HEK293 (cell line): ENCODE results near the gene WASL.

ENCODE experiments used
- BCL11A ChIP-seq: fragments of 450-650 bp; formaldehyde crosslinking; IDR thresholded peaks from 2 replicates; pipeline ENCODE4 v1.5.1; 2016; ENCODE audit warnings: low read depth, missing biosample characterization, missing genetic modification characterization
- BCL11B ChIP-seq: fragments of 450-650 bp; formaldehyde crosslinking; IDR thresholded peaks from 2 replicates; pipeline ENCODE4 v1.5.1; 2016; ENCODE audit warnings: low read depth, missing biosample characterization, missing genetic modification characterization
- KLF10 ChIP-seq: fragments of 450-650 bp; IDR thresholded peaks from 2 replicates; pipeline ENCODE4 v1.5.1; 2018; ENCODE audit warnings: missing biosample characterization, mild to moderate bottlenecking, missing genetic modification characterization
- KLF16 ChIP-seq: fragments of 450-650 bp; formaldehyde crosslinking; IDR thresholded peaks from 2 replicates; pipeline ENCODE4 v1.5.1; 2017; ENCODE audit warnings: missing biosample characterization, missing genetic modification characterization
- MYNN ChIP-seq: fragments of 450-650 bp; formaldehyde crosslinking; IDR thresholded peaks from 2 replicates; pipeline ENCODE4 v1.5.1; 2016; ENCODE audit warnings: missing biosample characterization, missing genetic modification characterization, borderline replicate concordance
- OVOL3 ChIP-seq: fragments of 450-650 bp; formaldehyde crosslinking; IDR thresholded peaks from 2 replicates; pipeline ENCODE4 v1.5.1; 2016; ENCODE audit warnings: missing biosample characterization, missing genetic modification characterization
- PATZ1 ChIP-seq: fragments of 450-650 bp; formaldehyde crosslinking; IDR thresholded peaks from 2 replicates; pipeline ENCODE4 v1.5.1; 2016; ENCODE audit warnings: missing biosample characterization, missing genetic modification characterization
- PRDM1 ChIP-seq: fragments of 450-650 bp; formaldehyde crosslinking; IDR thresholded peaks from 2 replicates; pipeline ENCODE4; 2016; ENCODE audit warnings: missing biosample characterization, missing genetic modification characterization
- PRDM6 ChIP-seq: fragments of 450-650 bp; formaldehyde crosslinking; IDR thresholded peaks from 2 replicates; pipeline ENCODE4 v1.5.1; 2017; ENCODE audit warnings: missing biosample characterization, missing genetic modification characterization
- SP2 ChIP-seq: fragments of 450-650 bp; formaldehyde crosslinking; IDR thresholded peaks from 2 replicates; pipeline ENCODE4 v1.5.1; 2016; ENCODE audit warnings: missing biosample characterization, missing genetic modification characterization
- TCF7L2 ChIP-seq: IDR thresholded peaks from 2 replicates; pipeline ENCODE4 v1.6.1; 2011; ENCODE audit warnings: low read depth, mild to moderate bottlenecking, inconsistent platforms, low read length, moderate library complexity, borderline replicate concordance
- WT1 ChIP-seq: fragments of 450-650 bp; formaldehyde crosslinking; IDR thresholded peaks from 2 replicates; pipeline ENCODE4 v1.5.1; 2016; ENCODE audit warnings: missing biosample characterization, missing genetic modification characterization
- ZBTB17 ChIP-seq: fragments of 450-650 bp; formaldehyde crosslinking; IDR thresholded peaks from 2 replicates; pipeline ENCODE4 v1.5.1; 2016; ENCODE audit warnings: missing biosample characterization, missing genetic modification characterization
- ZBTB21 ChIP-seq: fragments of 450-650 bp; formaldehyde crosslinking; IDR thresholded peaks from 2 replicates; pipeline ENCODE4 v1.5.1; 2017; ENCODE audit warnings: missing biosample characterization, missing genetic modification characterization
- ZBTB26 ChIP-seq: fragments of 450-650 bp; formaldehyde crosslinking; optimal IDR thresholded peaks from 2 replicates; pipeline ENCODE3; 2016; ENCODE audit warnings: missing biosample characterization, mild to moderate bottlenecking, missing genetic modification characterization
- ZBTB48 ChIP-seq: fragments of 450-650 bp; formaldehyde crosslinking; IDR thresholded peaks from 2 replicates; pipeline ENCODE4 v1.5.1; 2016; ENCODE audit warnings: missing biosample characterization, missing genetic modification characterization
- ZBTB8A ChIP-seq: fragments of 450-650 bp; formaldehyde crosslinking; IDR thresholded peaks from 2 replicates; pipeline ENCODE4 v1.5.1; 2016; ENCODE audit warnings: missing biosample characterization, missing genetic modification characterization
- ZFHX2 ChIP-seq: fragments of 450-650 bp; formaldehyde crosslinking; conservative IDR thresholded peaks from 2 replicates; pipeline ENCODE4 v1.5.1; 2016; ENCODE audit warnings: missing biosample characterization, missing genetic modification characterization
- ZFP69B ChIP-seq: fragments of 450-650 bp; formaldehyde crosslinking; IDR thresholded peaks from 2 replicates; pipeline ENCODE4 v1.5.1; 2016; ENCODE audit warnings: missing biosample characterization, missing genetic modification characterization
- ZNF112 ChIP-seq: fragments of 450-650 bp; formaldehyde crosslinking; IDR thresholded peaks from 2 replicates; pipeline ENCODE4 v1.5.0; 2017; ENCODE audit warnings: missing biosample characterization, missing genetic modification characterization
- ZNF146 ChIP-seq: fragments of 450-650 bp; formaldehyde crosslinking; IDR thresholded peaks from 2 replicates; pipeline ENCODE4 v1.5.1; 2016; ENCODE audit warnings: missing biosample characterization, missing genetic modification characterization
- ZNF155 ChIP-seq: fragments of 450-650 bp; formaldehyde crosslinking; IDR thresholded peaks from 2 replicates; pipeline ENCODE4 v1.5.1; 2016; ENCODE audit warnings: missing biosample characterization, missing genetic modification characterization
- ZNF19 ChIP-seq: fragments of 450-650 bp; formaldehyde crosslinking; IDR thresholded peaks from 2 replicates; pipeline ENCODE4; 2016; ENCODE audit warnings: missing biosample characterization, missing genetic modification characterization, low read depth
- ZNF2 ChIP-seq: fragments of 450-650 bp; formaldehyde crosslinking; IDR thresholded peaks from 2 replicates; pipeline ENCODE4 v1.5.1; 2016; ENCODE audit warnings: missing biosample characterization, missing genetic modification characterization
- ZNF239 ChIP-seq: fragments of 450-650 bp; formaldehyde crosslinking; IDR thresholded peaks from 2 replicates; pipeline ENCODE4 v1.5.1; 2016; ENCODE audit warnings: missing biosample characterization, missing genetic modification characterization
- ZNF280D ChIP-seq: fragments of 450-650 bp; formaldehyde crosslinking; IDR thresholded peaks from 2 replicates; pipeline ENCODE4 v1.5.1; 2016; ENCODE audit warnings: missing biosample characterization, missing genetic modification characterization
- ZNF335 ChIP-seq: fragments of 450-650 bp; formaldehyde crosslinking; conservative IDR thresholded peaks from 2 replicates; pipeline ENCODE4 v1.5.1; 2016; ENCODE audit warnings: missing biosample characterization, missing genetic modification characterization
- ZNF341 ChIP-seq: fragments of 450-650 bp; formaldehyde crosslinking; IDR thresholded peaks from 2 replicates; pipeline ENCODE4; 2016; ENCODE audit warnings: low read depth, missing biosample characterization, missing genetic modification characterization
- ZNF37A ChIP-seq: fragments of 450-650 bp; IDR thresholded peaks from 2 replicates; pipeline ENCODE4 v1.5.1; 2018; ENCODE audit warnings: missing biosample characterization, missing genetic modification characterization
- ZNF501 ChIP-seq: fragments of 450-650 bp; formaldehyde crosslinking; IDR thresholded peaks from 2 replicates; pipeline ENCODE4 v1.5.1; 2016; ENCODE audit warnings: missing biosample characterization, missing genetic modification characterization
- ZNF561 ChIP-seq: fragments of 450-650 bp; IDR thresholded peaks from 2 replicates; pipeline ENCODE4 v1.5.1; 2018; ENCODE audit warnings: missing biosample characterization, missing genetic modification characterization, borderline replicate concordance
- ZNF658 ChIP-seq: fragments of 450-650 bp; formaldehyde crosslinking; IDR thresholded peaks from 2 replicates; pipeline ENCODE4; 2016; ENCODE audit warnings: missing biosample characterization, missing genetic modification characterization
- ZNF76 ChIP-seq: fragments of 450-650 bp; formaldehyde crosslinking; IDR thresholded peaks from 2 replicates; pipeline ENCODE4; 2016; ENCODE audit warnings: low read depth, missing biosample characterization, missing genetic modification characterization, borderline replicate concordance
- ZSCAN18 ChIP-seq: fragments of 450-650 bp; formaldehyde crosslinking; IDR thresholded peaks from 2 replicates; pipeline ENCODE4 v1.5.1; 2016; ENCODE audit warnings: missing biosample characterization, missing genetic modification characterization

WASL gene

GRCh38 chr7:123747620-123748141, 1.1 kb downstream of the WASL start (continued):
- no peak for TF ChIP-seq ZNF280D (tag by site-specific recombination)
- no peak for TF ChIP-seq ZBTB21 (tag by site-specific recombination)
- TF ChIP-seq ZNF335 (tag by site-specific recombination) = no peak
- TF ChIP-seq ZBTB17 (tag by site-specific recombination) = peak; percentile 66
- TF ChIP-seq PATZ1 (tag by site-specific recombination) = peak; percentile 68
- TF ChIP-seq ZNF658 (tag by site-specific recombination) = no peak
- TF ChIP-seq ZNF561 (tag by site-specific recombination) = no peak
- TF ChIP-seq ZNF37A (tag by site-specific recombination) = no peak
- TF ChIP-seq PRDM1 (tag by site-specific recombination) = 0 out of 2 replicates have a peak, but pooled peaks have one; percentile 4
- TF ChIP-seq ZFP69B (tag by site-specific recombination) = no peak
- TF ChIP-seq OVOL3 (tag by site-specific recombination) = no peak
- peak; percentile 44 for TF ChIP-seq ZNF341 (tag by site-specific recombination)
- TF ChIP-seq ZSCAN18 = no peak
- no peak for TF ChIP-seq BCL11B (tag by site-specific recombination)
- TF ChIP-seq KLF16 (tag by site-specific recombination) = no peak
- TF ChIP-seq ZNF239 = no peak
- peak; percentile 65 for TF ChIP-seq ZNF2 (tag by site-specific recombination)
- no peak for TF ChIP-seq PRDM6
- no peak for TF ChIP-seq KLF10 (tag by site-specific recombination)
- TF ChIP-seq BCL11A (tag by site-specific recombination) = no peak
- no peak for TF ChIP-seq ZNF112 (tag by site-specific recombination)
- TF ChIP-seq MYNN (tag by site-specific recombination) = no peak
- no peak for TF ChIP-seq ZBTB48 (tag by site-specific recombination)
- TF ChIP-seq ZNF146 (tag by site-specific recombination) = no peak
- TF ChIP-seq ZNF19 = no peak
- no peak for TF ChIP-seq WT1 (tag by site-specific recombination)
- peak; percentile 20; the same call in 1 of the 2 replicates for TF ChIP-seq ZFHX2
- no peak for TF ChIP-seq ZNF155 (tag by site-specific recombination)
- TF ChIP-seq SP2 (tag by site-specific recombination) = peak; percentile 68
- no peak for TF ChIP-seq ZBTB8A (tag by site-specific recombination)
- peak; percentile 28 for TF ChIP-seq ZNF501
- TF ChIP-seq TCF7L2 = no peak
- no peak for TF ChIP-seq ZBTB26 (tag by site-specific recombination)
- TF ChIP-seq ZNF76 = peak; percentile 35; the same call in 1 of the 2 replicates
